ENCODE results near the gene TMEFF2.

- TF ChIP-seq CTCF (IDR thresholded peaks at IDR 0.05) (no peak), POLR2A (IDR thresholded peaks at IDR 0.05) (no peak)
Measured at GRCh38 chr2:192145496-192145895, 49.2 kb downstream of the TMEFF2 start.
